Measurements from ENCODE around the gene SHE.

DNA sequence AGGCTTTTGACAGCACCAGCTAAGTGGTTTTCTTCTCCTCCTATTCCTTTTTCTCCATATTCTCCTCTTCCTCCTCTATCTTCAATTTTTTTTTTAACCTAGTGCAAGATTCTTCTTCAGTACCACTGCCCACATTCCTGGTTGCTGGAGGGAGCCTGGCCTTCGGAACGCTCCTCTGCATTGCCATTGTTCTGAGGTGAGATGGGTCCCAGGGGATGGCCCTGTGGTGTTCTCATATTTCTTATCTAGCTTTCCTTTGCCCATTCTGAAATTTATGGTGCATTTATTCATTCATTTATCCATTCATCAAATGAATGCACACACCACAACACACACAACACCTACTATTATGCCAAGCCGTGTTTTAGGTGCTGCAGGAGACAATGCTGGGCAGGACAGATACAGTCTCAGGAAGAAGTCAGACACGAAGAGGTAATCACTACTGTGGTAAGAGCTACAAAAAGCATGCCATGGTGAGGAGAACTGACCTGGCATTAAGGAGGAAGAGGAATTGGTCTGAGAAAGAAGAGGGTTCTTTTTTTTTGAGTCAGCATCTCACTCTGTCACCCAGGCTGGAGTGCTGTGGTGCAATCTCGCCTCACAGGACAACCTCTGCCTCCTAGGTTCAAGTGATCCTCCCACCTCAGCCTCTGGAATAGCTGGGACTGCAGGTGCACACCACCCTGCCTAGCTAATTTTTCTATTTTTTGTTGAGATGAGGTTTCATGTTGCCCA is 47.7 kb downstream of the SHE start:
- TF ChIP-seq, protein P1, sequence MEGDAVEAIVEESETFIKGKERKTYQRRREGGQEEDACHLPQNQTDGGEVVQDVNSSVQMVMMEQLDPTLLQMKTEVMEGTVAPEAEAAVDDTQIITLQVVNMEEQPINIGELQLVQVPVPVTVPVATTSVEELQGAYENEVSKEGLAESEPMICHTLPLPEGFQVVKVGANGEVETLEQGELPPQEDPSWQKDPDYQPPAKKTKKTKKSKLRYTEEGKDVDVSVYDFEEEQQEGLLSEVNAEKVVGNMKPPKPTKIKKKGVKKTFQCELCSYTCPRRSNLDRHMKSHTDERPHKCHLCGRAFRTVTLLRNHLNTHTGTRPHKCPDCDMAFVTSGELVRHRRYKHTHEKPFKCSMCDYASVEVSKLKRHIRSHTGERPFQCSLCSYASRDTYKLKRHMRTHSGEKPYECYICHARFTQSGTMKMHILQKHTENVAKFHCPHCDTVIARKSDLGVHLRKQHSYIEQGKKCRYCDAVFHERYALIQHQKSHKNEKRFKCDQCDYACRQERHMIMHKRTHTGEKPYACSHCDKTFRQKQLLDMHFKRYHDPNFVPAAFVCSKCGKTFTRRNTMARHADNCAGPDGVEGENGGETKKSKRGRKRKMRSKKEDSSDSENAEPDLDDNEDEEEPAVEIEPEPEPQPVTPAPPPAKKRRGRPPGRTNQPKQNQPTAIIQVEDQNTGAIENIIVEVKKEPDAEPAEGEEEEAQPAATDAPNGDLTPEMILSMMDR (IDR thresholded peaks at IDR 0.05 in 4 of 5, conservative IDR thresholded peaks at IDR 0.05 in 1 of 5) = no peak
- TF ChIP-seq POLR2A (IDR thresholded peaks at IDR 0.05) = no peak

Data from gastrocnemius medialis (tissue), 4 donors.